Measurements from ENCODE around the gene STRADA. TPM values are rescaled to one million over a fixed set of nuclear protein-coding genes. Genes with fewer than 3 reads are reported as not detected.

STRADA gene
- total RNA-seq, 1 experiment from 2014 or later = 36.6 TPM

GRCh38 chr17:63707151-63707550, 34.4 kb downstream of the STRADA start:
- H3K27me3 Mint-ChIP-seq (ENCODE audit: insufficient read depth, unreplicated experiment) = no peaks in the 10 kb centered on the region
- no peaks in the 10 kb centered on the region for H3K4me1 Mint-ChIP-seq (ENCODE audit: insufficient read depth, unreplicated experiment)
- ChIA-PET CTCF (interaction anchor here (0.9 kb wide), 1 partner anchor 19 kb away, joined by 3 read pairs; no protein-coding TSS in a partner anchor), POLR2A (no interaction called here)
- peaks cover 59% of the 10 kb centered on the region for H3K36me3 Mint-ChIP-seq (ENCODE audit: insufficient read depth, unreplicated experiment)
- no peak for TF ChIP-seq CTCF (IDR thresholded peaks at IDR 0.05; ENCODE audit: unreplicated experiment)
- BruUV-seq (replicated peaks) = no TSS peak
- no peak for DNase-seq (ENCODE audit: unreplicated experiment)
- H3K4me3 Mint-ChIP-seq (ENCODE audit: unreplicated experiment) = no peak overlapping the region
- intact Hi-C loops (cut with micrococcal nuclease) = no loop called here
- H3K9me3 Mint-ChIP-seq (ENCODE audit: unreplicated experiment) = no peaks in the 10 kb centered on the region
- no peak overlapping the region for H3K27ac Mint-ChIP-seq (ENCODE audit: low read depth, unreplicated experiment)

- Mint-ChIP-seq H3K36me3 (ENCODE audit: insufficient read depth, unreplicated experiment) (peaks cover 55% of the 10 kb centered on the region), H3K27me3 (ENCODE audit: insufficient read depth, unreplicated experiment) (no peaks in the 10 kb centered on the region), H3K9me3 (ENCODE audit: unreplicated experiment) (no peaks in the 10 kb centered on the region), H3K4me1 (ENCODE audit: insufficient read depth, unreplicated experiment) (no peaks in the 10 kb centered on the region), H3K27ac (ENCODE audit: low read depth, unreplicated experiment) (no peak overlapping the region), H3K4me3 (ENCODE audit: unreplicated experiment) (no peak overlapping the region)
- ChIA-PET CTCF (interaction anchor here (0.9 kb wide), 2 partner anchors 8 to 30 kb away, joined by 3 read pairs; no protein-coding TSS in a partner anchor), POLR2A (no interaction called here)
- intact Hi-C loops (cut with micrococcal nuclease) = no loop called here
- no peak for TF ChIP-seq CTCF (IDR thresholded peaks at IDR 0.05; ENCODE audit: unreplicated experiment)
- DNase-seq (ENCODE audit: unreplicated experiment) = no peak
- BruUV-seq (replicated peaks) = no TSS peak
Observed at GRCh38 chr17:63706336-63707082, 35.1 kb downstream of the STRADA start.

GRCh38 chr17:63705657-63706056, 35.9 kb downstream of the STRADA start:
- CTCF ChIA-PET = interaction anchor here (0.9 kb wide), 1 partner anchor 29 kb away, joined by 3 read pairs; no protein-coding TSS in a partner anchor
- POLR2A ChIA-PET = no interaction called here

GRCh38 chr17:63704836-63705235, 36.8 kb downstream of the STRADA start:
- no TSS peak for BruUV-seq (replicated peaks)
- no peak overlapping the region for H3K4me3 Mint-ChIP-seq (ENCODE audit: unreplicated experiment)
- CTCF ChIA-PET = no interaction called here

More at GRCh38 chr17:63705657-63706056, 35.9 kb downstream of the STRADA start:
- Mint-ChIP-seq H3K27ac (ENCODE audit: low read depth, unreplicated experiment) (no peak overlapping the region), H3K9me3 (ENCODE audit: unreplicated experiment) (no peaks in the 10 kb centered on the region), H3K36me3 (ENCODE audit: insufficient read depth, unreplicated experiment) (peaks cover 60% of the 10 kb centered on the region), H3K4me3 (ENCODE audit: unreplicated experiment) (no peak overlapping the region), H3K4me1 (ENCODE audit: insufficient read depth, unreplicated experiment) (no peaks in the 10 kb centered on the region), H3K27me3 (ENCODE audit: insufficient read depth, unreplicated experiment) (no peaks in the 10 kb centered on the region)
- intact Hi-C loops (cut with micrococcal nuclease) = no loop called here
- no peak for DNase-seq (ENCODE audit: unreplicated experiment)
- TF ChIP-seq CTCF (IDR thresholded peaks at IDR 0.05; ENCODE audit: unreplicated experiment) = no peak
- no TSS peak for BruUV-seq (replicated peaks)

More at GRCh38 chr17:63704836-63705235, 36.8 kb downstream of the STRADA start:
- Mint-ChIP-seq H3K27ac (ENCODE audit: low read depth, unreplicated experiment) (no peak overlapping the region), H3K4me1 (ENCODE audit: insufficient read depth, unreplicated experiment) (no peaks in the 10 kb centered on the region), H3K9me3 (ENCODE audit: unreplicated experiment) (no peaks in the 10 kb centered on the region), H3K27me3 (ENCODE audit: insufficient read depth, unreplicated experiment) (no peaks in the 10 kb centered on the region), H3K36me3 (ENCODE audit: insufficient read depth, unreplicated experiment) (peaks cover 54% of the 10 kb centered on the region)
- TF ChIP-seq CTCF (IDR thresholded peaks at IDR 0.05; ENCODE audit: unreplicated experiment) = no peak
- intact Hi-C loops (cut with micrococcal nuclease) = no loop called here
- POLR2A ChIA-PET = no interaction called here
- DNase-seq (ENCODE audit: unreplicated experiment) = no peak
